ENCODE measurements around the gene SIDT1. TPM values are rescaled to one million over a fixed set of nuclear protein-coding genes. Genes with fewer than 3 reads are reported as not detected.
A peak's percentile ranks its signal among the peaks of the same experiment; 100 is the strongest.

SIDT1 gene
- total RNA-seq, 1 donor from 2014 or later = 4.5 TPM

DNA sequence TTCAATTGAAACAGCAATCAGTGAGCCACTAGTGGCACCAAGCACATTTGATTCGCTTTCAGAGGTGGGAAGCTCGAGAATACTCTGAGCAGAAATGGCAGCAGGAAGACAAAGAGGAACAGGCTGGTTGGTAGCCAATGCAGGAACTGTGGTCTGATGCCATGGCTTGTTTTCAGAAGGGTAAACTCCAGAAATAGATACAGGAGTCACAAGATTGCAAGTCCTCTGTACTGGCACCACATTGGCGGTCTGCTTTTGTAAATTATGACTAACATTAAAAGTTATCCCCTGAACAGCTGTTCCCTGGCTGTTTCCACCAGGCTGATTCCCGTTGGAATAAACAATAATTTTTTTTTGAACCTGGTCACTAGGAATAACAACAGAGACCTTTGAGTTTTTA is 128.5 kb downstream of the SIDT1 start:
- intact Hi-C loops (cut with DNase I) = no loop called here
- DNase-seq (ENCODE audit: low spot score) (no peak), ATAC-seq (no peak)

DNA sequence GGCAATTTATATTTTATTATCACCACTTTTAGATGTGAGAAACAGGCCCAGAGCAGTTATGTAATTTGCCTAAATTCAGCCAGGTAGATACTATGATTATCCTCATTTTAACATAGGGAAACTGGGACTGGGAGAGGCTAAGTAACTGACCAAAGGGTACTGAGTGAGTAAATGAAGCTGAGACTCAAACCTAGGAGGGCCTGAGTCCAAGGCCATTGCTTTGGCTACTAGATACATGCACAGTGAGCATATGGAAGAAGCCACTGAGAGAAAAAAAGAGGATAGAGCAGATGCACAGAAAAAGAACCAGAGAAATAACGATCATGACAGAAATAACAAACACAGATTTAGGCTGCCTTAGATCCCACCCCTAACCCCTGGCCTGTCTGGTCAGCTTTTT is 130.5 kb downstream of the SIDT1 start:
- intact Hi-C loops (cut with DNase I) = no loop called here
- ATAC-seq (no peak), DNase-seq (ENCODE audit: low spot score) (no peak)

DNA sequence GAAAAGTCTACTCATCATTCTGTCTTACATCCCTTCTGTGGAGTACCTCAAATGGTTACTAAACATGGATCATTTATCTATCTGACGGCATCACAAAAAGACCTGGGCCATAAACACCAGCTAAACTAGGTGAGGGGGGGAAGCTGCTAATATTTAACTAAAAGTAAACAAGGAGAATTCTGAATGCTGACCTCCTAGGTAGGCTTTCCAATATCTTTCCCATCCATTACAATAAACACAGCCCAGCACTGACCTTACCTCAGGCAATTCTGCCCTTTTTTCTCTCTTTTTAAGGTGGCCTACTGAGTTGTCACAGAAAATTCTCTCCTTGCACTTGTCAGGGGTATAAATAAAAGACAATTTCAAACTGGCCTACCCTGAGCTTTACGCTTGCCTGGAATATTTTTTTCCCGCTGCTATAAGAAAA is 131.0 kb downstream of the SIDT1 start:
- intact Hi-C loops (cut with DNase I) = no loop called here
- DNase-seq (ENCODE audit: low spot score) (no peak), ATAC-seq (no peak)

DNA sequence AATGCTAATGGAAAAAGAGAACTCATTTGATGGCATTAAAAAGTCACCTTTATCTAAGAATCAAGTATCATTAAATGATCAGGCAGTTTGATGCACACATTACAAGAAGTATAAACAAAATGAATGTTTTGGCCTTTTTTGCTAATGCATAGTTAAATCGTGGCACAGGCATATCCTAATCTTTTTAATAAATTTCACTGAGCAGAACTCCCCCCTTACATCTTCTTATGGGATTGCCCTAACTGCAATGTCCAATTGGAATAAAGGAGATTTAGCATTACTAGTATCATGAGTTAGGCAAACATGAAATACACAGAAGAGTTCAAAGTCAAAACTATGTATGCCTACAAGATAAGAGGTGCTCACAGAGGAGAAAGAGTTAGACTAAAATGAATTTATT is 131.4 kb downstream of the SIDT1 start:
- intact Hi-C loops (cut with DNase I) = no loop called here
- DNase-seq (ENCODE audit: low spot score) = no peak
- no peak for ATAC-seq

DNA sequence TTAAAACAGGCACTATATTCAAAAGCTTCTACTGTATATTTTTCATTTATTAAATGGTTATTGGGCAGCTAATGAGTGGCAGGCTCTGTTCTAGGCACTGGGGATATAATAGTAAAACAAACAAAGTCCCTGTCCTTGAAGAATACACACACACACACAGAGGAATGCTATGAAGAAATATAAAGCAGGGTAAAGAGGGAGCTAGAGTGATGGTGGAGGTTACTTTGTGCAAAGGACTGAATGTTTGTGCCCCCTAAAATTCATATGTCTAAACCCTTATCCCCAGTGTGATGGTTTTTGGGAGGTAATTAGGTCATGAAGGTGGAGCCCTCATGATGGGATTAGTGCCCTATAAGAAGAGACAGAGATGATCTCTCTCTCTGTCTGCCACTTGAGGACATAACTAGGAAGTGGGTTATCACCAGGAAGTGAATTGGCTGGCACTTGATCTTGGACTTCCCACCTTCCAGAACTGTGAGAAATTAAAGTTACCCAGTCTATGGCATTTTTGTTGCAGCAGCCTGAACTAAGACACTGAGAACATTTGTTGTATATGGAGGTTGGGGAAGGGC is 132.3 kb downstream of the SIDT1 start:
- intact Hi-C loops (cut with DNase I) = no loop called here
- DNase-seq (ENCODE audit: low spot score) (no peak), ATAC-seq (no peak)

DNA sequence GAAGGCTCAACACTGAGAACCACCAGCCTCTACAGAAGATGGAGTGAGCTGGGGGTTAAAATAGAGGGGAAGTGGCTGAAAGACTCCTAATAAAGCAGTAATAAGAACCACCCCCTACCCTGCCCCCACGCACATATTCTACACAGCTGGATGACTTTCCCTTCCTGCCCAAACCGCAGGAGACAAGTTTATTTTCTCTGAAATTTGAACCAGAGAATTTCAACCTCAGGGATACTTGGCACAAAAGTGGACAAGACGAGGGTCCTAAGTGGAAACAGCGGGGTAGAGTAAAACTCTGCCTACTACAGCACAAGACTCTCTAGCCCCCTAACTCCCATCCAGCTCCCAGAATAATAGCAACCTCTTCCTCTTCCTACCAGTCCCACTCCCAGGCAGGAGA is 135.7 kb downstream of the SIDT1 start:
- peak; percentile 44 for ATAC-seq
- DNase-seq (ENCODE audit: low spot score) = no peak
- intact Hi-C loops (cut with DNase I) = no loop called here

DNA sequence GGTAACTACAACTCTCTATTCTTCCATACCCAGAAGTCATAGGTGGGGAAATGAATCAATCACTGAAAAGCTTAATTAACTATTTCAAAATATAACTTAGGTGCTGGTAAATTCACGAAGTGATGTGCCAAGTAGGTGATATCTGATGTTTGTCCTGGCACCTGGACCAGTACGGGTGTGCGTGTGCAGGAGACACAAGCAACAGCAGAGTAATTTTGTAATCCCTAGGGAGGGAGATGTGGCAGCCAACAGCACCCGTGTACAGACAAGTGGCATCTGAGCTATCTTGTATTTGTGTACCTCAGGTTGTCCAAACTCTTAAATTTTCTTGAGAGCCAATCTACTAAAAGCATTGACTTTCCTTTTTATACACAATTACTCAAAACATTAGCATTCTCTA is 141.2 kb downstream of the SIDT1 start:
- intact Hi-C loops (cut with DNase I) = no loop called here
- ATAC-seq (no peak), DNase-seq (ENCODE audit: low spot score) (no peak)

DNA sequence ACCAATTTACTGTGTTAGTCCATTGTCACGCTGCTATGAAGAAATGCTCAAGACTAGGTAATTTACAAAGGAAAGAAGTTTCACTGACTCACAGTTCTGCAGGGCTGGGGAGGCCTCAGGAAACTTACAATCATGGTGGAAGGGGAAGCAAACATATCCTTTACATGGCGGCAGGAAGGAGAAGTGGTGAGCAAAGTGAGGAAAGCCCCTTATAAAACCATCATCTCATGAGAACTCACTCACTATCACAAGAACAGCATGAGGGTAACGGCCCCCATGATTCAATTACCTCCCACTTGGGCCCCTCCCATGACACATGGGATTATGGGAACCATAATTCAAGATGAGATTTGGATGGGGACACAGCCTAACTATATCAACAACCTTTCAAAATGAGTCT is 143.9 kb downstream of the SIDT1 start:
- intact Hi-C loops (cut with DNase I) = no loop called here
- no peak for DNase-seq (ENCODE audit: low spot score)
- no peak for ATAC-seq

DNA sequence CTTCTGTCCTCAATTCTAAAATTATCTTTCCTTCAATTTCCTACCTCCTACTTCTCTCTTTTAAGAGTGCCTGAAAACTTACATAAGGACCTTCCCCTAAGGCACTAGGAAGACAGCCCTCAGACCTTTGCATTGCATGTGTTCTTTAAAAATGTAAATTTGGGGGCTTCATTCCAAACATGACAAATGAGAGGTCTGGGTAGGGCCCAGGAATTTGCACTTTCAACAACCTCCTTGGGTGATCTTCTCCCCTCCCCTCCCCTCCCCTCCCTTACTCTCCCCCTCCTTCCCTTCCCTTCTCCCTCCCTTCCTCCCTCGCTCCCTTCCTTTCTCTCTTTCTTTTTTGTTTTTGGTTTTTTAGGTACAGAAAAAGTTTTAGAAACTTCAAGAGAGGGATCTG is 145.4 kb downstream of the SIDT1 start:
- DNase-seq (ENCODE audit: low spot score) = no peak

DNA sequence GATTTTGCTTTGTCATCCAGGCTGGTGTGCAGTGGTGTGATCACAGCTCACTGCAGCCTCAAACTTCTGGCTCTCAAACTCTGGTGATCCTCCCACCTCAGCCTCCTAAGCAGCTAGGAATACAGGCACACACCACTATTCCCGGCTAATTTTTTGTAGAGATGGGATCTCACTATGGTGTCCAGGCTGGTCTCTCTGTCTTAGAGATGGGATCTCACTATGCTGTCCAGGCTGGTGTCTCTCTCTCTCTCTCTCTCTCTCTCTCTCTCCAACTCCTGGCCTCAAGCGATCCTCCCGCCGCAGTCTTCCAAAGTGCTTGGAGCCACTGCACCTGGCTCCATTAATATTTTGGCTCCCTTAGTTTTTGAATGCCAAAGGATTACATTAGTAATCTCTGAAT is 146.4 kb downstream of the SIDT1 start:
- DNase-seq (ENCODE audit: low spot score) (no peak), ATAC-seq (no peak)
- intact Hi-C loops (cut with DNase I) = no loop called here

More for the DNA sequence above, 145.4 kb downstream of the SIDT1 start:
- intact Hi-C loops (cut with DNase I) = no loop called here
- no peak for ATAC-seq

Small RNA genes lying within 50 kb of the gene (microRNA-seq; reads per million reads assigned to microRNA genes)
- gene MIR4446 = not detected

Other genes starting within 250 kb of the SIDT1 start
- gene CFAP44, start 91.1 kb upstream of the SIDT1 start, total RNA-seq = 14.1 TPM
- gene SPICE1, start 17.4 kb upstream of the SIDT1 start, total RNA-seq = 24.9 TPM
- gene USF3, start 164.1 kb downstream of the SIDT1 start, total RNA-seq = 21.6 TPM
- gene NAA50, start 213.7 kb downstream of the SIDT1 start, total RNA-seq = 75.7 TPM
- gene ATP6V1A, start 214.5 kb downstream of the SIDT1 start, total RNA-seq = 48.6 TPM